ENCODE results near the gene MAP1B. TPM values are rescaled to one million over a fixed set of nuclear protein-coding genes. Genes with fewer than 3 reads are reported as not detected.

The MAP1B gene
- total RNA-seq, 1 donor from 2014 or later = 1,059 TPM

- peaks cover 7 to 20% of the 10 kb centered on the region in 2 donors for H3K36me3 ChIP-seq
- no peak overlapping the region for H3K27ac ChIP-seq
- H3K27me3 ChIP-seq = no peaks in the 10 kb centered on the region
- peaks cover 0 to 13% of the 10 kb centered on the region in 2 donors for H3K4me1 ChIP-seq
- intact Hi-C loops (cut with DNase I) = no loop called here
- no peaks in the 10 kb centered on the region for H3K9me3 ChIP-seq
- H3K4me3 ChIP-seq = no peak overlapping the region
- DNase-seq (ENCODE audit: low spot score in 2 of 2) = no peak
- TF ChIP-seq, protein P1, sequence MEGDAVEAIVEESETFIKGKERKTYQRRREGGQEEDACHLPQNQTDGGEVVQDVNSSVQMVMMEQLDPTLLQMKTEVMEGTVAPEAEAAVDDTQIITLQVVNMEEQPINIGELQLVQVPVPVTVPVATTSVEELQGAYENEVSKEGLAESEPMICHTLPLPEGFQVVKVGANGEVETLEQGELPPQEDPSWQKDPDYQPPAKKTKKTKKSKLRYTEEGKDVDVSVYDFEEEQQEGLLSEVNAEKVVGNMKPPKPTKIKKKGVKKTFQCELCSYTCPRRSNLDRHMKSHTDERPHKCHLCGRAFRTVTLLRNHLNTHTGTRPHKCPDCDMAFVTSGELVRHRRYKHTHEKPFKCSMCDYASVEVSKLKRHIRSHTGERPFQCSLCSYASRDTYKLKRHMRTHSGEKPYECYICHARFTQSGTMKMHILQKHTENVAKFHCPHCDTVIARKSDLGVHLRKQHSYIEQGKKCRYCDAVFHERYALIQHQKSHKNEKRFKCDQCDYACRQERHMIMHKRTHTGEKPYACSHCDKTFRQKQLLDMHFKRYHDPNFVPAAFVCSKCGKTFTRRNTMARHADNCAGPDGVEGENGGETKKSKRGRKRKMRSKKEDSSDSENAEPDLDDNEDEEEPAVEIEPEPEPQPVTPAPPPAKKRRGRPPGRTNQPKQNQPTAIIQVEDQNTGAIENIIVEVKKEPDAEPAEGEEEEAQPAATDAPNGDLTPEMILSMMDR (IDR thresholded peaks at IDR 0.05) = no peak
Measured at GRCh38 chr5:72213482-72213881, 106.2 kb downstream of the MAP1B start.

- Histone ChIP-seq H3K9me3 (no peaks in the 10 kb centered on the region), H3K4me1 (peaks cover 0 to 13% of the 10 kb centered on the region in 2 donors), H3K36me3 (peaks cover 7 to 19% of the 10 kb centered on the region in 2 donors), H3K27ac (no peak overlapping the region), H3K4me3 (no peak overlapping the region), H3K27me3 (no peaks in the 10 kb centered on the region)
- TF ChIP-seq, protein P1 (IDR thresholded peaks at IDR 0.05) = no peak
- intact Hi-C loops (cut with DNase I) = no loop called here
- no peak for DNase-seq (ENCODE audit: low spot score in 2 of 2)
Measured at GRCh38 chr5:72214168-72214567, 106.9 kb downstream of the MAP1B start.

- no peak overlapping the region for H3K4me3 ChIP-seq
- peaks cover 21 to 34% of the 10 kb centered on the region in 2 donors for H3K36me3 ChIP-seq
- TF ChIP-seq, protein P1 (IDR thresholded peaks at IDR 0.05) = no peak
- H3K9me3 ChIP-seq = no peaks in the 10 kb centered on the region
- intact Hi-C loops (cut with DNase I) = no loop called here
- no peak overlapping the region for H3K27ac ChIP-seq
- H3K4me1 ChIP-seq = no peaks in the 10 kb centered on the region
- no peak for DNase-seq (ENCODE audit: low spot score in 2 of 2)
- no peaks in the 10 kb centered on the region for H3K27me3 ChIP-seq
Measured at GRCh38 chr5:72216756-72217155, 109.5 kb downstream of the MAP1B start.

DNA sequence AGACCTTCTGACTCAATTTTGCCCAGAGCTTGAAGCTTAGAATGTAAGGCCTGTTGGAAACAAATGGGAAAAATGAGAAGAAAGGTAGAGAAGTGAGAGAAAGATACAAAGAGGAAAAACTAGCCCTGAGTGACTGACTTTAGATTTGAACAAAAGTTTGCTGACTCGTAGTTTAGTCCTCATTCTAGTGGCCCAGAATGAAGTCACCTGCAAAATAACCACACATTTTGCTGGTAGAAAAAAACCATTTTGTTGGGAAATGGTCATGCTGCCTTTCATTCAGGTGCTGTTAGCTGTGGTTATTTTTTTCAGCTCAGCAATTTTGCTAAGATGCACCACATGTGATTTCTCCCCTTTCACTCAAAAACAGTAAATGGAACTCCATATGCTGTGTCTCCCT is 113.8 kb downstream of the MAP1B start:
- no peak for DNase-seq (ENCODE audit: low spot score in 2 of 2)
- TF ChIP-seq, protein P1 (IDR thresholded peaks at IDR 0.05) = no peak
- H3K27me3 ChIP-seq = no peaks in the 10 kb centered on the region
- no peaks in the 10 kb centered on the region for H3K9me3 ChIP-seq
- no peaks in the 10 kb centered on the region for H3K4me1 ChIP-seq
- peaks cover 28 to 48% of the 10 kb centered on the region in 2 donors for H3K36me3 ChIP-seq
- H3K27ac ChIP-seq = no peak overlapping the region
- intact Hi-C loops (cut with DNase I) = no loop called here
- no peak overlapping the region for H3K4me3 ChIP-seq

DNA sequence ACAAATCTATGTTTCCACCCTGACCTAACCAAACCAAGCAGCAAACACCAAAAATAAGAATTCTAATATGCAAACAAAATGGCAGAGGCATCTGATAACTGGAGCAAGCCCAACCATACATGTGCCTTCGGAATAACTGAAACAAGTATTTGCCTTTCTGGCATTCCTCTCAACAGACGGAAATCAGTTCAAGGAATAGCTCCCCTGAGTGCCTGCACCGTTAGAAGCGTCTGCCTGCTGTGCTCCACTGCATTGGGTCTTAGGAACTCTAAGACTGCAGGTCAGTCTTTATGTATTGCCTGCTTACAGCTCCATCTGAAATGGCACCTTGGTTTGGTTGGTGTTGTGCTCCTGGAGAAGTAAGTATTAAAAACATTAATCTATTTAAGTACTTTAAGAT is 114.3 kb downstream of the MAP1B start:
- Histone ChIP-seq H3K36me3 (peaks cover 28 to 49% of the 10 kb centered on the region in 2 donors), H3K9me3 (no peaks in the 10 kb centered on the region), H3K4me3 (no peak overlapping the region), H3K27me3 (no peaks in the 10 kb centered on the region), H3K27ac (no peak overlapping the region), H3K4me1 (no peaks in the 10 kb centered on the region)
- intact Hi-C loops (cut with DNase I) = no loop called here
- DNase-seq (ENCODE audit: low spot score in 2 of 2) = no peak
- TF ChIP-seq, protein P1 (IDR thresholded peaks at IDR 0.05) = no peak

- Histone ChIP-seq H3K27me3 (no peaks in the 10 kb centered on the region), H3K27ac (no peak overlapping the region), H3K4me3 (no peak overlapping the region), H3K36me3 (peaks cover 28 to 47% of the 10 kb centered on the region in 2 donors), H3K9me3 (no peaks in the 10 kb centered on the region), H3K4me1 (no peaks in the 10 kb centered on the region)
- TF ChIP-seq, protein P1 (IDR thresholded peaks at IDR 0.05) = no peak
- DNase-seq (ENCODE audit: low spot score in 2 of 2) = no peak
- intact Hi-C loops (cut with DNase I) = no loop called here
Measured at GRCh38 chr5:72222521-72222920, 115.2 kb downstream of the MAP1B start.
